ENCODE data around the gene SFRP4. TPM values are rescaled to one million over a fixed set of nuclear protein-coding genes. Genes with fewer than 3 reads are reported as not detected.

SFRP4 gene
- total and polyA plus RNA-seq, 2 donors (not counting 3 experiments of a cell fraction or from before 2014, with no cell fraction given) = not detected

DNA sequence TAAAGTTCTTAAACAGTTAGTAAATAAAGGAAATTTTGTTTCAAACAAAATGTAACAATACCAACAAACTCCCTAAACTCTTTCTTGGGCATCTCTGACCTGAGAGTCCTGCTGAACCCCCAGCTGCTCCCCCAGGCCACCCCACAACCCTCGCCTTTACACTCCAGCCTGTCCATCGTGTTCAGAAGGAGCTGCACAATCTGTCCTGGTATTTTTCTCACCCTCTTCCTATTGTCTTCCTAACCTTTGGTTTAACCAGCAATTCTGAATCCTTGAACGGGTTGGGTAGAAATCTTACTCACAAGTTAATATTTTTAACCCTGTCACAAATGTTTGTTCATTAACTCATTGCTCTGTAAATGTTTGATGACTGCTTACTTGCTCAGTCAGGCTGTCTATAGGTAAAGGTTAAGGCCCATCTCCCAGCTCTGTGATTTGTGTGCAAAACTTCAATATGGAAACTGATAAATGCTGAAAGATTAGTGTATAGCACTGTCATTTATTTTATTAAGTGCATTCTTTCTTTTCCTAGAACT, 16.8 kb downstream of the SFRP4 start:
- no TSS peak for BruUV-seq (replicated peaks)
- Histone ChIP-seq H3K9ac (replicated peaks; ENCODE audit: extremely low read depth, insufficient read depth, low read length) (no peak overlapping the region), H3K4me3 (replicated peaks in 1 of 3; ENCODE audit: insufficient read depth in 1 of 3, low read depth in 1 of 3, low read length in 3 of 3) (no peak overlapping the region), H3K9me1 (replicated peaks; ENCODE audit: control insufficient read depth, extremely low read depth, insufficient read depth, low read length) (no peaks in the 10 kb centered on the region), H3K9me3 (replicated peaks; ENCODE audit: control insufficient read depth, insufficient read depth, low read length) (no peaks in the 10 kb centered on the region), H4K20me1 (replicated peaks; ENCODE audit: control insufficient read depth, extremely low read depth, insufficient read depth, low read length) (no peaks in the 10 kb centered on the region), H3K27me3 (ENCODE audit: control insufficient read depth in 2 of 2, insufficient read depth in 2 of 2, low read length in 2 of 2) (no peaks in the 10 kb centered on the region), H3K79me2 (ENCODE audit: control insufficient read depth, insufficient read depth, low read length) (no peaks in the 10 kb centered on the region), H3K4me1 (ENCODE audit: control insufficient read depth, extremely low read depth, insufficient read depth, low read length) (no peaks in the 10 kb centered on the region), H3K27ac (ENCODE audit: insufficient read depth, low read depth, low read length) (no peak overlapping the region), H2AFZ (ENCODE audit: low read depth, low read length) (no peak overlapping the region), H3K4me2 (ENCODE audit: insufficient read depth, low read length) (no peak overlapping the region), H3K36me3 (ENCODE audit: control insufficient read depth in 2 of 2, extremely low read depth in 1 of 2, insufficient read depth in 2 of 2, low read length in 2 of 2) (no peaks in the 10 kb centered on the region)
- CTCF ChIA-PET = interaction anchor here (1.0 to 1.2 kb wide), 2 partner anchors 436 to 475 kb away, joined by 5 to 6 read pairs; no protein-coding TSS in a partner anchor
- FAIRE-seq = no peak
- DNase-seq (ENCODE audit: low read depth, low spot score) = no peak
- TF ChIP-seq, protein P1, sequence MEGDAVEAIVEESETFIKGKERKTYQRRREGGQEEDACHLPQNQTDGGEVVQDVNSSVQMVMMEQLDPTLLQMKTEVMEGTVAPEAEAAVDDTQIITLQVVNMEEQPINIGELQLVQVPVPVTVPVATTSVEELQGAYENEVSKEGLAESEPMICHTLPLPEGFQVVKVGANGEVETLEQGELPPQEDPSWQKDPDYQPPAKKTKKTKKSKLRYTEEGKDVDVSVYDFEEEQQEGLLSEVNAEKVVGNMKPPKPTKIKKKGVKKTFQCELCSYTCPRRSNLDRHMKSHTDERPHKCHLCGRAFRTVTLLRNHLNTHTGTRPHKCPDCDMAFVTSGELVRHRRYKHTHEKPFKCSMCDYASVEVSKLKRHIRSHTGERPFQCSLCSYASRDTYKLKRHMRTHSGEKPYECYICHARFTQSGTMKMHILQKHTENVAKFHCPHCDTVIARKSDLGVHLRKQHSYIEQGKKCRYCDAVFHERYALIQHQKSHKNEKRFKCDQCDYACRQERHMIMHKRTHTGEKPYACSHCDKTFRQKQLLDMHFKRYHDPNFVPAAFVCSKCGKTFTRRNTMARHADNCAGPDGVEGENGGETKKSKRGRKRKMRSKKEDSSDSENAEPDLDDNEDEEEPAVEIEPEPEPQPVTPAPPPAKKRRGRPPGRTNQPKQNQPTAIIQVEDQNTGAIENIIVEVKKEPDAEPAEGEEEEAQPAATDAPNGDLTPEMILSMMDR (IDR thresholded peaks at IDR 0.05; ENCODE audit: extremely low read depth in 1 of 2, insufficient read depth in 1 of 2, low read depth in 1 of 2, low read length in 2 of 2) = no peak
- TF ChIP-seq POLR2A (IDR thresholded peaks at IDR 0.05; ENCODE audit: low read depth, low read length) = no peak
- TF ChIP-seq, protein P2, sequence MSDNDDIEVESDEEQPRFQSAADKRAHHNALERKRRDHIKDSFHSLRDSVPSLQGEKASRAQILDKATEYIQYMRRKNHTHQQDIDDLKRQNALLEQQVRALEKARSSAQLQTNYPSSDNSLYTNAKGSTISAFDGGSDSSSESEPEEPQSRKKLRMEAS (IDR thresholded peaks at IDR 0.05; ENCODE audit: insufficient read depth, insufficient read length) = no peak
- TF ChIP-seq FOS (IDR thresholded peaks at IDR 0.05; ENCODE audit: borderline replicate concordance, insufficient read depth, low read length) = no peak
- TF ChIP-seq EZH2 (IDR thresholded peaks at IDR 0.05; ENCODE audit: borderline replicate concordance, low read depth, low read length, severe bottlenecking) = no peak
- TF ChIP-seq JUN (IDR thresholded peaks at IDR 0.05; ENCODE audit: borderline replicate concordance, insufficient read depth, insufficient read length, low read depth) = no peak
- no peak for TF ChIP-seq MYC (IDR thresholded peaks at IDR 0.05; ENCODE audit: low read depth, low read length)
- no peak for TF ChIP-seq POLR2AphosphoS5 (IDR thresholded peaks at IDR 0.05; ENCODE audit: insufficient read depth, low read depth, low read length)
- TF ChIP-seq GATA2 (IDR thresholded peaks at IDR 0.05; ENCODE audit: insufficient read depth, insufficient read length, low read depth, low read length) = no peak
- POLR2A ChIA-PET = no interaction called here
- intact Hi-C loops (cut with micrococcal nuclease) (loop anchor here (2.0 kb wide), 1 partner anchor 207 kb away; no protein-coding TSS in a partner anchor), dilution Hi-C loops (cut with MboI; ENCODE audit: extremely low pct_ligation_motif_present, low sequenced_read_pairs) (no loop called here)
